Aorta (tissue), 5 donors: ENCODE results near the gene RCAN1. TPM values are rescaled to one million over a fixed set of nuclear protein-coding genes. Genes with fewer than 3 reads are reported as not detected.

Experiments used
- ATAC-seq: fragments of 200-7000 bp; cut with Tn5 transposase; one replicate; pipeline ENCODE4 v1.9.1; 2022; ENCODE audit warnings: moderate library complexity; ENCODE audit not compliant: low FRiP score
- DNase-seq, 2 donors: peaks; one replicate each; pipeline ENCODE4 v3.0.0-alpha.2; 2020
- H3K27ac ChIP-seq, 2 donors: one replicate each; pipeline ENCODE4 v1.5.1; 2013; ENCODE audit warnings: low read length in 2 of 2, mild to moderate bottlenecking in 2 of 2, moderate library complexity in 2 of 2, control low read depth in 1 of 2, inconsistent platforms in 1 of 2, low read depth in 1 of 2
- H3K27me3 ChIP-seq, 2 donors: one replicate each; pipeline ENCODE4 v1.6.1; 2013; ENCODE audit warnings: control low read depth in 1 of 2, low read length in 1 of 2, mild to moderate bottlenecking in 1 of 2, moderate library complexity in 1 of 2; ENCODE audit not compliant: insufficient read depth in 2 of 2, control insufficient read depth in 1 of 2
- H3K36me3 ChIP-seq, 2 donors: one replicate each; pipeline ENCODE4 v1.6.1; 2013; ENCODE audit warnings: control low read depth in 1 of 2, low read length in 1 of 2, mild to moderate bottlenecking in 1 of 2; ENCODE audit not compliant: insufficient read depth in 2 of 2, control insufficient read depth in 1 of 2
- H3K4me1 ChIP-seq, 2 donors: one replicate each; pipeline ENCODE4 v1.6.1; 2013; ENCODE audit warnings: low read length in 2 of 2, control low read depth in 1 of 2, mild to moderate bottlenecking in 1 of 2, moderate library complexity in 1 of 2; ENCODE audit not compliant: insufficient read depth in 2 of 2, control insufficient read depth in 1 of 2
- H3K4me3 ChIP-seq, 2 donors: one replicate each; pipeline ENCODE4 v1.5.1; 2013; ENCODE audit warnings: low read length in 2 of 2, control low read depth in 1 of 2, mild to moderate bottlenecking in 1 of 2
- H3K9me3 ChIP-seq: one replicate; pipeline ENCODE4 v1.6.1; 2013; ENCODE audit warnings: mild to moderate bottlenecking, low read length; ENCODE audit not compliant: control insufficient read depth
- WGBS, 2 donors: extraction: QIAGEN DNeasy Blood & Tissue Kit; methylation state at CpG; one replicate each; pipeline ENCODE4 v1.1.7; 2013; 5-methylcytosine and 5-hydroxymethylcytosine counted together
- intact Hi-C, 2 donors: fragments of 100-400 bp; cut with DNase I; formaldehyde crosslinking; loops; one replicate each; pipeline versions ENCODE4 v1.14.2 to v1.15.0; 2022
- polyA plus RNA-seq, 2 donors: library from polyadenylated mRNA; stranded (reverse); fragments of 200-250 nt; gene quantifications; one replicate each; pipeline ENCODE4 v1.2.3, GENCODE V29; 2013
- total RNA-seq, 2 donors: library from RNA; stranded (reverse); fragmentation: NEBNext Ultra II Directional; extraction: Animal tissue kit (Norgen Biotek cat#: 25700); gene quantifications; one replicate each; pipeline ENCODE4 v1.2.1, GENCODE V29; 2021
- donor health status: healthy with polysubstance abuse.
- donor health status: Bipolar disorder and iron deficiency.
- donor health status: DM: no; HTN: no; CAD: no.
- donor health status: DM: no; HTN: no; CAD: no.
- donor health status: DM: yes; HTN: yes; CAD: no.

RCAN1 gene
- total and polyA plus RNA-seq, 4 donors = 24.4 to 99.9 (median 40.5) TPM

- ATAC-seq (no peak), DNase-seq (no peak)
- intact Hi-C loops = no loop called here
- no peaks in the 10 kb centered on the region for H3K27me3 ChIP-seq
- H3K4me1 ChIP-seq = no peaks in the 10 kb centered on the region
- no peak overlapping the region for H3K27ac ChIP-seq
- no peak overlapping the region for H3K4me3 ChIP-seq
- H3K36me3 ChIP-seq = no peaks in the 10 kb centered on the region
- 96% methylated on average over 9 of the region's 9 CpGs for WGBS, 2 donors
- H3K9me3 ChIP-seq = no peaks in the 10 kb centered on the region
These were observed 25.2 kb downstream of the RCAN1 start for GRCh38 chr21:34589511-34590282.

GRCh38 chr21:34583926-34584563 is 30.9 kb downstream of the RCAN1 start:
- H3K27ac ChIP-seq = peak overlapping the region in 1 of 2 donors; percentile 19

GRCh38 chr21:34582506-34583150 is 32.3 kb downstream of the RCAN1 start:
- 79 to 84% methylated on average over 10 of the region's 10 CpGs for WGBS, 2 donors
- Histone ChIP-seq H3K4me1 (peaks cover 0 to 2% of the 10 kb centered on the region in 2 donors), H3K27me3 (no peaks in the 10 kb centered on the region), H3K27ac (peak overlapping the region in 1 of 2 donors; percentile 52), H3K9me3 (no peaks in the 10 kb centered on the region), H3K36me3 (no peaks in the 10 kb centered on the region), H3K4me3 (no peak overlapping the region)
- DNase-seq = no peak
- ATAC-seq = peak; percentile 67
- intact Hi-C loops = loop anchor here in 1 of 2 donors (5.0 kb wide), 1 partner anchor 35 kb away; no protein-coding TSS in a partner anchor

More at GRCh38 chr21:34583926-34584563, 30.9 kb downstream of the RCAN1 start:
- no peaks in the 10 kb centered on the region for H3K36me3 ChIP-seq
- intact Hi-C loops = loop anchor here in 1 of 2 donors (5.0 kb wide), 1 partner anchor 37 kb away; no protein-coding TSS in a partner anchor
- peaks cover 0 to 2% of the 10 kb centered on the region in 2 donors for H3K4me1 ChIP-seq
- DNase-seq = no peak
- H3K9me3 ChIP-seq = no peaks in the 10 kb centered on the region
- WGBS, 2 donors = 10 to 20% methylated on average over 3 of the region's 3 CpGs
- H3K27me3 ChIP-seq = no peaks in the 10 kb centered on the region
- ATAC-seq = no peak
- no peak overlapping the region for H3K4me3 ChIP-seq

GRCh38 chr21:34580181-34580700 is 34.7 kb downstream of the RCAN1 start:
- intact Hi-C loops = loop anchor here in 1 of 2 donors (5.0 kb wide), 1 partner anchor 33 kb away; no protein-coding TSS in a partner anchor
- H3K36me3 ChIP-seq = no peaks in the 10 kb centered on the region
- H3K4me3 ChIP-seq = no peak overlapping the region
- 32 to 42% methylated on average over 9 of the region's 9 CpGs for WGBS, 2 donors
- H3K27ac ChIP-seq = peak overlapping the region in 1 of 2 donors; percentile 41
- ATAC-seq (peak; percentile 33), DNase-seq (peak; percentile 67 to 90)
- H3K9me3 ChIP-seq = no peaks in the 10 kb centered on the region
- H3K4me1 ChIP-seq = peaks cover 0 to 7% of the 10 kb centered on the region in 2 donors
- H3K27me3 ChIP-seq = no peaks in the 10 kb centered on the region

DNA sequence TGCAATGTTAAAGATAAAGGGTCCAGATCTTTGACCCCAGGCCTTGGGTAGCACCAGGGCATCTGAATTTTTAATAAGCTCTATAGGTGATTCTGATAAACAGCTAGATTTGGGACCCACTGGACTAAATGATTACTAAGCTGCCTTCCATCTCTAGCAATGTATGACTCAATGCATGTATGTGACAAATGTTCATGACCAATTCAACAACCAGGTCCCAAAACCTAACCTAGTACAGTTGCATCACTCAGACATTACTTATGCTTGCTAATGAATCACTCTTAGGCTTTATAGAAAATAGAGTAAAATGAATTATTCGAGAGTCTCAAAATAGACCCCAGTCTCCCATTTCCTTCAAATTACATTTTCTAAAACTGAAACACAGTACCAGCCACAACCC is 35.5 kb downstream of the RCAN1 start:
- Histone ChIP-seq H3K4me3 (no peak overlapping the region), H3K4me1 (peaks cover 0 to 7% of the 10 kb centered on the region in 2 donors), H3K9me3 (no peaks in the 10 kb centered on the region), H3K27ac (no peak overlapping the region), H3K27me3 (no peaks in the 10 kb centered on the region), H3K36me3 (no peaks in the 10 kb centered on the region)
- DNase-seq (no peak), ATAC-seq (no peak)
- 75 to 88% methylated on average over 1 of the region's 1 CpG for whole genome bisulfite sequencing, 2 donors
- intact Hi-C loops = no loop called here

GRCh38 chr21:34576041-34576511 is 38.8 kb downstream of the RCAN1 start:
- 10 to 12% methylated on average over 5 of the region's 5 CpGs for WGBS, 2 donors
- no peaks in the 10 kb centered on the region for H3K27me3 ChIP-seq
- H3K9me3 ChIP-seq = no peaks in the 10 kb centered on the region
- peak overlapping the region; percentile 1 to 37 for H3K27ac ChIP-seq
- peak; percentile 10 for ATAC-seq
- intact Hi-C loops = loop anchor here in 1 of 2 donors (2.0 kb wide), 1 partner anchor 49 kb away; no protein-coding TSS in a partner anchor
- DNase-seq = no peak
- peaks cover 0 to 5% of the 10 kb centered on the region in 2 donors for H3K4me1 ChIP-seq
- no peaks in the 10 kb centered on the region for H3K36me3 ChIP-seq
- H3K4me3 ChIP-seq = no peak overlapping the region

GRCh38 chr21:34574601-34575529 is 40.0 kb downstream of the RCAN1 start:
- no peaks in the 10 kb centered on the region for H3K9me3 ChIP-seq
- no peak overlapping the region for H3K4me3 ChIP-seq
- intact Hi-C loops = no loop called here
- no peak for DNase-seq
- H3K36me3 ChIP-seq = no peaks in the 10 kb centered on the region
- no peaks in the 10 kb centered on the region for H3K27me3 ChIP-seq
- no peak for ATAC-seq
- 95% methylated on average over 24 of the region's 24 CpGs for WGBS, 2 donors
- peaks cover 0 to 5% of the 10 kb centered on the region in 2 donors for H3K4me1 ChIP-seq
- H3K27ac ChIP-seq = peak overlapping the region; percentile 25 to 52
